ENCODE measurements around the gene AK5. TPM values are rescaled to one million over a fixed set of nuclear protein-coding genes. Genes with fewer than 3 reads are reported as not detected.

AK5 gene
- total RNA-seq, 6 experiments from 2014 or later: 51.9 to 77.6 (median 70.8) TPM

DNA sequence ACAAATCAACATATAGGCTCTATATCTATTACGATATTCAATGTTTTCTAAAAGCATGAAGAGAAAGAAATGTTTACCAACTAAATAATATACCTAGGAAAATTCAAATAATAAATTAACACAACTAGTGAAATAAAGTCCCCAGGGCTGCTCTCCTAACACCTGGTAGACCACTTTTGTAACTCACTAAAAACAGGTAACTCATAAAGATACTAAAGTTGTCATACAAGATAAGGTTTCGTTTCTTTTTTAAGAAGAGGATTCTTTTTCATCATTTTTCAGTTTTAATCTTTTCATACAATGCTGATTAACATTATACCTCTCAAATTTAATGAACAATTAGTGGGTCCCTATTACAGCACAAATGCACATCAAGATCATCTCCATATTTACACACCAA lies 301.7 kb downstream of the AK5 start:
- Mint-ChIP-seq H3K4me1 (ENCODE audit: low read depth) (peaks cover 26% of the 10 kb centered on the region), H3K27ac (no peak overlapping the region), H3K36me3 (ENCODE audit: low read depth) (peaks cover 44% of the 10 kb centered on the region), H3K4me3 (no peak overlapping the region), H3K9me3 (no peaks in the 10 kb centered on the region), H3K27me3 (ENCODE audit: insufficient read depth) (no peaks in the 10 kb centered on the region; the same call in none of the 2 replicates)
- no peak for TF ChIP-seq CTCF (IDR thresholded peaks at IDR 0.05)
- no peak for DNase-seq

DNA sequence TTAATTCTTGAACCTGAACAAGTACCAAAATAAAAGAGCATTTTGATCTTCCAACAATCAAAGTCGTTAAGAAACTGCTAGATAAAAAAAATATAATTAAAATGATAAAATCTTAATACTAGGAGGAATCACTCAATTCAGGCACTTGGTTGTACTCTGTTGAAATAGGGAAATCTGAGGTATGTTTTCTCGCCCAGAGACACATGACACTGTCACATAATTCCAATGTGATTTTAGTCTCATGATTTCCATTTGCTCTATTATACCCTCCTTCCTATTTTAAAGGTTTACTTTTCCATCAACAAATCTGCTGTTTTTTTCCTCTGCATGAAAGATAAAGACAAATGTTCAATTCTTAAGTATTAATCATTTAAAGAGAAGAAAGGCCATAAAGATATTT lies 303.1 kb downstream of the AK5 start:
- Mint-ChIP-seq H3K27me3 (ENCODE audit: insufficient read depth) (no peaks in the 10 kb centered on the region; the same call in none of the 2 replicates), H3K36me3 (ENCODE audit: low read depth) (peaks cover 41% of the 10 kb centered on the region), H3K4me1 (ENCODE audit: low read depth) (peaks cover 31% of the 10 kb centered on the region)

GRCh38 chr1:77585610-77586314 lies 303.9 kb downstream of the AK5 start:
- no peak overlapping the region for H3K4me3 Mint-ChIP-seq
- no peaks in the 10 kb centered on the region for H3K9me3 Mint-ChIP-seq
- H3K27ac Mint-ChIP-seq: peak overlapping the region; percentile 56
- peaks cover 40% of the 10 kb centered on the region for H3K4me1 Mint-ChIP-seq (ENCODE audit: low read depth)
- no peaks in the 10 kb centered on the region; the same call in none of the 2 replicates for H3K27me3 Mint-ChIP-seq (ENCODE audit: insufficient read depth)
- DNase-seq: no peak
- peaks cover 35% of the 10 kb centered on the region for H3K36me3 Mint-ChIP-seq (ENCODE audit: low read depth)
- TF ChIP-seq CTCF (IDR thresholded peaks at IDR 0.05): no peak

More for the DNA sequence above, 303.1 kb downstream of the AK5 start:
- Mint-ChIP-seq H3K9me3 (no peaks in the 10 kb centered on the region), H3K4me3 (no peak overlapping the region), H3K27ac (no peak overlapping the region)
- no peak for TF ChIP-seq CTCF (IDR thresholded peaks at IDR 0.05)
- DNase-seq: no peak

GRCh38 chr1:77589231-77589630 lies 307.4 kb downstream of the AK5 start:
- no peak for DNase-seq
- peaks cover 54% of the 10 kb centered on the region for H3K4me1 Mint-ChIP-seq (ENCODE audit: low read depth)
- peaks cover 32% of the 10 kb centered on the region for H3K36me3 Mint-ChIP-seq (ENCODE audit: low read depth)
- no peak for TF ChIP-seq CTCF (IDR thresholded peaks at IDR 0.05)
- H3K27me3 Mint-ChIP-seq (ENCODE audit: insufficient read depth): no peaks in the 10 kb centered on the region; the same call in 1 of the 2 replicates
- H3K4me3 Mint-ChIP-seq: no peak overlapping the region
- H3K27ac Mint-ChIP-seq: no peak overlapping the region
- H3K9me3 Mint-ChIP-seq: no peaks in the 10 kb centered on the region

GRCh38 chr1:77590651-77591050 lies 308.8 kb downstream of the AK5 start:
- H3K27me3 Mint-ChIP-seq (ENCODE audit: insufficient read depth): no peaks in the 10 kb centered on the region
- H3K9me3 Mint-ChIP-seq: no peaks in the 10 kb centered on the region
- H3K27ac Mint-ChIP-seq: peak overlapping the region; percentile 43
- no peak for TF ChIP-seq CTCF (IDR thresholded peaks at IDR 0.05)
- H3K4me1 Mint-ChIP-seq (ENCODE audit: low read depth): peaks cover 63% of the 10 kb centered on the region
- no peak for DNase-seq
- peaks cover 32% of the 10 kb centered on the region for H3K36me3 Mint-ChIP-seq (ENCODE audit: low read depth)
- H3K4me3 Mint-ChIP-seq: no peak overlapping the region

All from HFFc6 (cell line).